Astrocyte (in vitro differentiated cells and primary cell): ENCODE data around the gene FBXO3.

Experiments used
- CTCF ChIP-seq: IDR thresholded peaks from 2 replicates; pipeline ENCODE4 v1.5.1; 2011; ENCODE audit warnings: low read depth, mild to moderate bottlenecking, inconsistent platforms, low read length, moderate library complexity; ENCODE audit not compliant: insufficient read depth
- EZH2 ChIP-seq: IDR thresholded peaks from 2 replicates; pipeline ENCODE4 v1.6.1; 2012; ENCODE audit warnings: mild to moderate bottlenecking, low read length, inconsistent platforms; ENCODE audit not compliant: insufficient read depth

GRCh38 chr11:33742249-33742851 is 32.0 kb downstream of the FBXO3 start:
- TF ChIP-seq EZH2 = no peak
- TF ChIP-seq CTCF = peak; percentile 48
